Measurements from ENCODE around the gene TSHZ2.
"Not testable (repeated sequence)": the region's sequence is repeated elsewhere in the genome, so short reads cannot be mapped to it uniquely, and the experiment has no call there.

DNA sequence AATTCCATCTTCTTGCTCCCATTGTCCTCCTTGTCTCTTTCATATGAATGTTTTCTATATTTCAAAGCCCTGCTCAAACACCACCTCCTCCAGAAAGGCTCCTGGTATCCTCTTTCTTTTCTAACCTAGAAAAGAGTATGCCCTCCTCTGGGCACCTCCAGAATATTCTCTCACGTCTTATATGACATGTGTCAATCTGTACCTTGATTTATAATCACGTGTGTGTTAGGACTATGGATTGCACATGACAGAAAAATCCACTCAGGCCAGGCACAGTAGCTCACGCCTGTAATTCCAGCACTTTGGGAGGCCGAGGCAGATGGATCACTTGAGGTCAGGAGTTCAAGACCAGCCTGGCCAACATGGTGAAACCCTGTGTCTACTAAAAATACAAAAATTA is 464.8 kb downstream of the TSHZ2 start:
- not testable (repeated sequence) for TF ChIP-seq CTCF, POLR2A (IDR thresholded peaks at IDR 0.05)

Measured in testis (tissue), 2 donors.